Cortex of kidney (tissue), 1 donor: ENCODE data around the gene RNF111.

ENCODE experiments used
- DNase-seq: peaks from one replicate; lab custom pipeline; 2025; lab: John Stamatoyannopoulos, UW

RNF111 gene

DNA sequence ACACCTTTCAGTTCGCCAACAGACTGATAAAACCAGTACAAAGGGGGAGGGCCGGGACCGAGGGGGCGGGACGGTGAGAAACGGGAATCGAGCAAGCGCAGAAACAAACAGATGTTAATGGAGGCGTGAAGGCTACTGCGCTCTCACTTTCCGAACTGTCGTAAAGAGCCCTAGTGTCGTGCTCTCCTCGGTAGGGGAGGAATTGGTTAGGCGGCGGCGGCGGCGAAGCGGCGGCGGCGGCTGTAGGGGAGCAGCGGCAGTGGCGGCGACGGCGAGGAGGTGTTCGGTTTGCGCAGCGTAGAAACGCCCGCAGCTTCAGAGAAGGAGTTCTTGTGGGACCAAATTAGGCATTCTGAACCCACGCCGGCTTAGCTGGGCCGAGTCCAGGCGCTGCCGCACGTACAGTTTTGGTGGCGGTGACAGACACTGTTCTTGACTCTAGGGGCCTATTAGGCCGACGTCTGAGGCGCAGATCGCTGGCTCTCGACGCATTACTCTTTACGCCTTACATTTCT is at the start of gene RNF111:
TSS of gene RNF111 (plus strand) at position 173 of the 515 bp plus-strand sequence. CDS start 43,160 bp downstream, outside the sequence.
- DNase-seq: no peak

DNA sequence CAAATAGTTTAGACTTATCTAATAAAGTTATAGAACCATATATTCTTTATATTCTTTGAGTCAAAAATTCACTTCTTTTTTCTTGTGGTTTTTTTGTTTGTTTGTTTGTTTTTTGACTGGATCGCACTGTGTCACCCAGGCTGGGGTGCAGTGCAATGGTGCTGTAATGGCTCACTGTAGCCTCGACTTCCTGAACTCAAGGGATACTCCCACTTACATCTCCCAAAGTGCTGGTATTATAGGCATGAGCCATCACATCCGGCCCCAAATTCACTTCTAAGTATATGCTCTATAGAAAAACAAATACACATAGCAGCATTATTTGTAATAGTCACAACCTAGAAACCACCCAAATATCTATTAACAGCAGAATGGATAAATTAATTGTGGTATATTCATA is 40.3 kb upstream of the RNF111 start:
- DNase-seq: no peak

DNA sequence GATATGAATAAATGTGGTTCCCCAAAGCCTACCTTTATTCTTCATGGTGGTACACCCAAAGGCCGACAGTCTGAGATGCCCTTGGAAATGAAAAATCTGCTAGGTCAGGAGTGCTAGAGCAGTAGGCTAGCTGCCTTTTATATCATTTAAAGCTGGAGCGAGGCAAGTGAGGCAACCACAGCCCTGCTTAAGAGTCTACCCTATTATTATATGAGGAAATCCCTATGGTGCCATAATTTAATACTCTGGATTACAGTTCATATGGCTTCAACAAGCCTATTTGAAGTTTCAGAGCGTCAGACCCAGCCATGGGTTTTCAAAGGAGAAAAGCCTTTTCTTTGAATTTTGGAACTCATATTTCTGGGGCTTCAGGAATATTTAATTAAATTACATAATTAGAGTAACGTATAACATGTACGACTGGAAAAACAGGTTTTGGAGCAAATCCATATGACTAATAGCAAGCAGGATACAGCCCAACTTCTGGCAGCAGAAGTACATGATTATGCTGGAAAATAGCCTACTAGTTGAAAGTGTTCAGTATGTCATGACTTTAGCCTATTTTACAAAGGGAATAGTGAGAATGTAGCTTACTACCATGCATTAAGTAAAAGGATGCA is 36.0 kb upstream of the RNF111 start:
- no peak for DNase-seq

DNA sequence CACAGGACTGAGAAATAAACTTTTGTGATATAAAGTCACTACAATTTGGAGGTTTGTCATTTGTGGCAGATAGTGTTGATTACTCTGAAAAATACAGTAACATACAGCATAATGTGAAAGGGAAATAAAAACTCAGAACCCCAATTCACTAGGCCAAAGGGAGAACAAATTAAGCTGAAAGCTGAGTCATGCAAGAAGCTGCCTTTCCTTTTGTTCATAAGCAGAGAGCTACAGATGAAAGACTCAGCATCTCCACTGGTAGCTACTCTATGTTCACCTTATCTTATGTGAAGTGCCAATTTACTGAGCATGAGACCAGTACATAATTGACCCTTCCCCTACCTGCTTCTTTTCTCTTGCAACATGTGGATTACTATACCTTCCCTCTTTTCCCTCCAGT is 34.7 kb upstream of the RNF111 start:
- DNase-seq: no peak

DNA sequence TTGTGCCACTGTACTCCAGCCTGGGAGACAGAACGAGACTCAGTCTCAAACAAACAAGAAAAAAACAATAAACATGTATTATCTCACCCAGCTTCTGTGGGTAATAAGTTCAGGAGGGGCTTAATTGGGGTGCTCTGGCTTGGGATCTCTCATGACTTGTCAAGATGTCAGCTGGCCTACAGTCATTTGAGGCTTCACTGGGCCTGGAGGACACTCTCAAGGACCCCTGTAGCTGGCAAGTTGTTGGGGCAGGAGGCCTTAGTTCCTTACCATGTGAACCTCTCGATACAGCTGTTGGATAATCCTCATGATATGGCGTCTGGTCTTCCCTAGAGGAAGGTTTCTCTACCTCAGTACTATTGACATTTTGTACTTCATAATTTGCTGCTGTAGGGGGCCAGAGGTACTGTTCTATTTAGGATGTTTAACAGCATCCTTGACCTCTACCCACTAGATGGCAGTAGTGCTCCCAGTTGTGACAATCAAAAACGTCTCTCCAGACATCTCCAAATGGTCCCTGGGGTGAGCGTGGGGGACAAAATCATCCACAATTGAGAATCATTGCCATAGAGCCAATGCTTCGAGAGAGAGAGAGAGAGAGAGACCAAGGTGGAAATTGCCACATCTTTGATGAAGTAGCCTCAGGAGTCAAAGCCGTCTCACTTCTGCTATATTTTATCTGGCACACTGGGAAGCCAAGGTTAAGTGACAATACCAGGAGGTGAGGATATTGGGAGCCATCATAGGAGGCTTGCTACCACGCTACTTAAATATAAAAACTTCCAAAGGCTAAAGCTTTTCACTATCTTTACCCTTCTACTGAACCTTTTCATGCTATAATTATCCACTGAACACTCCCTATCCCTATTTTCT is 30.1 kb upstream of the RNF111 start:
- DNase-seq: no peak

DNA sequence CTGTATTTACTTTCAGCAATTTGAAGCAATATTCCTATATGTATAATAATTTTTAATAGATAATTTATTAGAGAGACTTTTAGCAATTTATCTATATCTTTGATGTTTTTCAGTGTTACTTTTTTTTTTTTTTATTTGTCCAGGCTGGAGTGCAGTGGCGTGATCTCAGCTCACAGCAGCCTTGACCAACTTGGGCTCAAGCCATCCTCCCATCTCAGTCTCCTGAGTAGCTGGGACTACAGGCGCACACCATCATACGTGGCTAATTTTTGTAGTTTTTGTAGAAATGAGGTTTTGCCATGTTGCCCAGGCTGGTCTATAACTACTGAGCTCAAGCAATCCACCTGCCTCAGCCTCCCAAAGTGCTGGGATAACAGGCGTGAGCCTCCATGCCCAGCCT is 28.7 kb upstream of the RNF111 start:
- no peak for DNase-seq

DNA sequence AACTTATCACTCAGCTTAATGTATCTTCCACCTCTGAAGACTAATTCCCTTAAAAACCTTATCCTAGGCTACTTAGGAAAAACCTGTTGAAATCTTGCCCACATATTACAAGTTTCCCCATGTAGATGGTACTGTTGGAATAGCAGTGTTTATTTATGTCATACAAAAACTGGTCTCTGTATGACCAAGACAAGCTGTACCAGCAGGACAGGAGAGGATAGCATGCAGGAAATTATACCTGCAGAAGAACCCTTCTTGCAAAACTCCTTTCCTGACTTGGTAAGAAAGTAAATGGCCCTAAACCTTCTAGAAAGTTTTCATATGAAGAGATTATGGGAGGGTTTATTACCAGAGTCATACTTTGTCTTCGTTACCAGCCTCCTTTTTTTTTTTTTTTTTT is 25.3 kb upstream of the RNF111 start:
- no peak for DNase-seq

DNA sequence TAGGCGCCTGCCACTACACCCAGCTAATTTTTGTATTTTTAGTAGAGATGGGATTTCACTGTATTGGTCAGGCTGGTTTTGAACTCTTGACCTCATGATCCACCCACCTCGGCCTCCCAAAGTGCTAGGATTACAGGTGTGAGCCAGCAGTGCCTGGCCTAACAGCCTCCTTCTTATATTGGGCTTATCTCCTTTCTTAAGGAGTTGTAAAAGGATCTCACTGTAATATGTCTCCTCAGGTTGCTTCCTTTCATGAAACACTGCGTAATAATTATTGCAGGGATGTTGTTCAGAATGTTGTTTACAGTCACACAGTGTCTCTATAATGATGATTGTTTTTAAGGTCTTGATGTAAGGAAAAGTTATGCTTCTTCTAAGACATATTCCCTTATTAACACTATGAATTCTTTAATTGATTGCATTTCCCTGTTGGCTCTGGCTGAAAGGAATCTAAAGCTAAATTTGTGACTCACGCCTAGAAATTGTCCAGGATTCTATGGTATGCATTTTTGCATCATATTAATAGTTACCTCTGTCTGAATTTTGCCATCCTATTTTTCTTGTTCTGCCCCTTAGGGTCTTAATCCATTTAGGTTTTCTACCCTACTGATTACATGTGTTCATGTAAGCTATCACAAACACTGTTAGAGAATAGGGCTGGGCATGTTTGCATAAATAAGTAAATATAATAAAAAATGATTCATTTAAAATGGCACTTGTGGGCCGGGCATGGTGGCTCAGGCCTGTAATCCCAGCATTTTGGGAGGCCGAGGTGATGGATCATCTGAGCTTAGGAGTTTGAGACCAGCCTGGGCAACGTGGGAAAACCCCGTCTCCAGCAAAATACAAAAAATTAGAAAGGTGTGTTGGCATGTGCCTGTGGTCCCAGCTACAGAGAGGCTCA is 24.5 kb upstream of the RNF111 start:
- no peak for DNase-seq

DNA sequence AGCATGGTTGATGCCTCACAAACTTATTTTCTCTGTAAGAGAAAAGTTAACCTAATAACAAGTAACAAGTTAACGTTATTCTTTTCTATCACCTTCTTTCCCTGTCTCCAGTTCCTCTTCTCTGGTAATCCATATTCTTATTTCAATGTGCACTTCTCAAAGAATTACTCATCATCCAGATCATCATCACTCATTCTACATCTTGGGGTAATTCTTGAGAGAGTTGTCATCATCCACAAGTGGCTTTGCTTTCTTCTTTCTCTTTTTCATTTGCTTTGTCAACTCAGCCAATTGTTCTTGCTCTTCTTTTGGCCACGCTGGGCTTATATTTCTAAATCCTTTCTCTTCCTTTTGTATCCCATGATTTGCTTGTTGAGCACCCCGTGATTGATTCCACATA is 20.8 kb upstream of the RNF111 start:
- no peak for DNase-seq

DNA sequence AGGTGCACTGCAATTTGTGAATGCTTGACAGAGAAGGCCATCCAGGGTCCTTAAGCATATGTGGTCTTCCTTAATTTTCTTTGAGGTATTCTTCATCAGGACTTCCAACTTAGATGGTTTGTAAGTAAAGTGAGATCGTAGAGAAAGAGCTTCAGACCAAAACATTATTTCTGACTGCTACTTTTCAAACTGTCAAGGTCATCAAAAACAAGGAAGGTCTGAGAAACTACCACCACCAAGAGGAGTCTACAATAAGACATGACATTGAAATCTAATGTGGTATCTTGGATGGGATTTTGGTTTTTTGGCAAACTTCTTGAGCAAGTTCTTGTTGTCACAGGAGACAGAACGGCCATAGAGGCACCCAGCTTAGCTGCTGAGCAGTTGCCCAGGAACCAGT is 20.0 kb upstream of the RNF111 start:
- no peak for DNase-seq

DNA sequence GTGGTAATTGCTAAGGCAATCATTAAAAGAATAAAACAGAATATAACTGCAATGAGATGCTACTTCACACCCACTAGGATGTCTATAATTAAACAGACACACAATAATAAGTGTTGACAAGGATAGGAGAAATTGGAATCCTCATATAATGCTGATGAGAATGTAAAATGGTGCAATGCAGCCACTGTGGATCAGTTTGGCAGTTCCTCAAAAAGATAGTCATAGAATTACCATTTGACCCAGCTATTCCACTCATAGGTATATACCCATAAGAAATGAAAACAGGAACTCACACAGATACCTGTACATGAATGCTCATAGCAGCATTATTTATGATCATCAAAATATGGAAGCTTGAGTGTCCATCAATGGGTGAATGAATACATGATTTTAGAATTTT is 9.6 kb upstream of the RNF111 start:
- DNase-seq: no peak

DNA sequence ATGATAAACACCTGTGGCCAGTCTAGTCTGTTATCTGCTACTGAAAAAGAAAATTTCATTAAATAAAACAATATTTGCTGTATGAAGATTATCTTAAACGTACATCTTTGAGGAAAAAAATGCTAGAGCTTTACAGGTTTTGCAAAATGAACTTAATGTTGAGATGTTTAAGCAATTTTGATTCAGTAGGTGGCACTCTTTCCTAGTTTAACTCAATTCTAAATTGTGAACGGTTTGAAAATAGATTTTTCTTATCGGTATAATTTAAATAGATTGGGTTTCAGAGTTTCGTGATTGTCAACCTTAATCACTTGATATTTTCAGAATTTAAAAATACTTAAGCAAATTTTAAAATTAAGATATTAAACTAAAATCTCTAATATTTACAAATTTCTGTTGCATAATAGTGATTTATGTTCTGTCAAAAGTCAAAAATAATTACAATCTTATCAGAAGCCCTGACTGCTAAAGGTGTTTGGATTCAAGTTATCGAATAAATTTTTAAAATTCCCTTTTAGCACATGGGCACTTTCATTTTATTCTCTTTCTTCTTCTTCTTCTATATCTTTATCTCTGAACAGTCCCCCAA is 7.0 kb upstream of the RNF111 start:
- DNase-seq: no peak

DNA sequence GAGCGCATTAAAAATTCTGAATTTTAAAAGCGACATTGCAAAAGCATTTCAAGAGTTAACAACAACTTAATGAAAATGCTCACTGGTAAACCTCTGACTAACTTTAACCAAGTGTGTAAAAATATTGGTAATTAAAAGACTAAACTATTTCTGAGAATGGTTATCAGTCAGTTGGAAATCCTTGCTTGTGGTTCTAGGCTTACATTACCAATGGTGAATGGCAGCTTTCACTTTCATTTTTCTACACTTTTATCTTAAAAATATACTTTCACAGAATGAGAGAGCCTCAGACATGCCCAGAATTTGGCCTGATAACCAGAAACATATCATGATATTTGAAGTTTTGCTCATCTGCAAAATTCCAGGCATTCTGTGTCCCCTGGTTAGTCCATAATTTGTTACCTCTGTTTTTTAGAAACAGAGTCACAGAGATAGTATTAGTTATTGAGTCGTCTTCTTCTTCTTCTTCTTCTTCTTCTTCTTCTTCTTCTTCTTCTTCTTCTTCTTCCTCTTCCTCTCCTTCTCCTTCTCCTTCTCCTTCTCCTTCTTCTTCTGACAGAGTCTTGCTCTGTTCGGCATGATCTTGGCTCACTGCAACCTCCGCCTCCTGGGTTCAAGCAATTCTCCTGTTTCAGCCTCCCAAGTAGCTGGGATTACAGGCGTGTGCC is 5.5 kb upstream of the RNF111 start:
- no peak for DNase-seq

DNA sequence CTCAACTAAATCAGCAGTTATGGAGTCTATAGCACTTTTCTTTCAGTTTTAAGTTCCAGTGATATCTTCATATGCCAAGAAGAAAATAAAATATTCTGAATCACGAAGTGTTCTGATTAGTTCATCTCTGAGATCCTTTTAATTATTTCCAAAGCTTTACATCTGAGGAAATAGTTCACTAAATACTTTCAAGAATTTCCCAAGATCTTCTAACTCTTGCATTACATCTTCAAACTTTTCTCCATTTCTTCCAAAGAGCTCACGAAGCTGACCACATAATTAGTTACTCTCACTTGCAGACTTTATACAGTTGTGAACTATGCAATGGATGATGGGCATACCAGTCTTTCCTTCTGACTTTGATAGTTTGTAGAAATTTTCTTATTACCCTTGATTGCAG is 4.2 kb upstream of the RNF111 start:
- DNase-seq: no peak

DNA sequence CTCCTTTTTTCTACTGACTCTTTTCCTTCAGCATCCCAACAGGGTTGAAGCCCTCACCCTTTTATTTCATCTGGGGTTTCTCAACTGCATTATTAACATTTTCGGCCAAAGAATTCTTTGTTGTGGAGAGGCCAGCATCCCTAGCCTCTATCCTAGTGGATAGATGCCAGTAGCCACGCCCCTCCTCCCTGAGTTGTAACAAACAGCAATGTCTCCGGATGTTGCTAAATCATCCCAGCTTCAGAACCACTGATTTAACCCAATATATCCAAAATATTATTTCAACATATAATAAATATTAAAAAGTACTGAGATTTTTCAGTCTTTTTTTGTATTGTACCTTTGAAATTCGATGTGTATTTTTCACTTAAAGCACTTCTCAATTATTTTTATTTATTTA is 2.0 kb upstream of the RNF111 start:
- no peak for DNase-seq

DNA sequence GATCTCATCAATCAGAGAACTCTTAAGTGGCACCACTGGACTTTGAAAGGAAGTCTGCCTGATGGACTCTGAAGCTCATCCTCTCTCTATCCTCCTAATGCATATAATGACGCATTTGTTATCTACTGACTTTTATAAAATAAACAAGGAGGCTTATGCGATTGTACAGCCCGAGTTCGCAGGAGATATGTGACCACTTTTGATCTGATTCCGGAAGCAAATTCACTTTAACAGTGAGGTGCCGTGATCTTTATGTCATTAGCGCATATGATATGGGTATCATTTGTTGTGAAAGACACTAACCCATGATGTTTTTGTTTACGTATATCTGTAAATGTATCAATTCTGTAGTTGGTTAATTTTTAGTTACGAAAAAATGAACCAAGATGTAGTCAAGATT is 427 bp upstream of the RNF111 start:
- no peak for DNase-seq

DNA sequence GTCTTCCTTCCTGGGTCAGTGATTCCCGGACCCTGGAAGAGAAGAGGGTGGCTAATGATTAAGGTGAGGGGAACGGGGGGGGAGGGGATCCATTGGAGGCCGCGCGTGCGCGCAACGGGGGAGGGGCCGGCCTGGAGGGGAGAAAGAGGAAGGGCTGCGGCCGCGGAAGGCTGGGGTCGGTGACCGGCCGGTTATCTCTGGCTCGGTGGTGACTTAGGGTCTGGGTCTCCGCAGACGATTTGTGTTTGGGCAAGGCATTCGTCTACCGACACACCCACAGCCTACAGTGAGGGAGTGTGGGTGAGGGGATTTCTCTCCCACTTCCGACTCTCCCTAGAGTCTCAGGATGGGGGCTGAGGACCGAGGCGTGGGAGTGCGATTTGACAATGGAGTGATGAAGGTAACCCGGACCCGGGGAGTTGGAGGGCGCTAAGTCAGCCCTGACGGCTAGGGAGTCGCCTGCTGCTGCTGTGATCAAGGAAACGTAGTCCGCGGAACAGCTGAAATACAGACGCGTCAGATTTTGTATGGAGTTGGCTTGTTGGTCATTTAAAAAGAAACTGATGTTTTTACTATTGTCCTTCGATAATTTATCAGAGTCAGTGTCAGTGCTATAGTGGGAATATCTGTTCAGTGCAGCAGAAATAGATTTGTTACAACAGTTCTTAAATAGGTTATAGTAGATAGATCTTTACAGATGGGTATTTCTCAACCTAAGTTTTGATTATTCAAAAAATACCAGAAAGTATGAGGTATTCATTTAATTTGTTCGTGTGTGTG is 733 bp downstream of the RNF111 start:
- no peak for DNase-seq

DNA sequence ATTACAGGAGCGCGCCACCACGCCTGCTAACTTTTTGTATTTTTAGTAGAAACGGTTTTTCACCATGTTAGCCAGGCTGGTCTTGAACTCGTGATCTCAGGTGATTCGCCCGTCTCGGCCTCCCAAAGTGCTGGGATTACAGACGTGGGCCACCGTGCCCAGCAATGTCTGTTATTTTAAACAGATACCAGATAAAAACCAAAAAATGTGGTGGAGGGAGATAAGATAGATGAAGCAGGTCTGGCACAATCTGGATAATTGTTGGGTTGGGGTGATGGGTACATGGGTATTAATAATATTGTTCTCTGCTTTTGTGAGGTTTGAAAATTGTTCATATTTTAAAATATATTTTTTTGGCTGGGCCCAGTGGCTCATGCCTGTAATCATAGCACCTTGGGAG is 4.7 kb downstream of the RNF111 start:
- no peak for DNase-seq

DNA sequence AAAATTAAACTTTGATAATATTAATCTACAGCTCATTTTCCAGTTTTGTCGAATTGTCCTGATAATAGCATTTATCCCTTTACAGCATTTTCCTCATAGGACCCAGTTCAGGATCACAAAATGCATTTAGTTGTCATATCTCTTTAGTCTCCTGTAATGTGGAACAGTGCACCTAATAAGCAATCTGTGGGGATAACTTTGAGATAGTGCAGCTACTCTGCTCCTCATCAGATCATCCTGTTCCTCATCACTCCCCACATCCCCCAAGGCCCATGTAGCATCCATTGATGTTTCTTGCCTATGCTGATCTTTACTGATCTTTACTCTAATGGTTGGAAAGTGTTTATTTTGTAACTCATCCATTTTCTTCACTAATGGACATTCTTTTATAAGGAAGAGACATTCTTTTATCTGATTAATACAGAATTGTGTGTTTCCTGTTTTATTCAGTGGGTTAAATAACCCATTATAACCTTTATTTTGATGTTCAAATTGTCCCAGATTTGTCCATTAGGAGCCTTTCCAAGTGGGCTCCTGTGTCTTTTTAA is 7.5 kb downstream of the RNF111 start:
- no peak for DNase-seq

DNA sequence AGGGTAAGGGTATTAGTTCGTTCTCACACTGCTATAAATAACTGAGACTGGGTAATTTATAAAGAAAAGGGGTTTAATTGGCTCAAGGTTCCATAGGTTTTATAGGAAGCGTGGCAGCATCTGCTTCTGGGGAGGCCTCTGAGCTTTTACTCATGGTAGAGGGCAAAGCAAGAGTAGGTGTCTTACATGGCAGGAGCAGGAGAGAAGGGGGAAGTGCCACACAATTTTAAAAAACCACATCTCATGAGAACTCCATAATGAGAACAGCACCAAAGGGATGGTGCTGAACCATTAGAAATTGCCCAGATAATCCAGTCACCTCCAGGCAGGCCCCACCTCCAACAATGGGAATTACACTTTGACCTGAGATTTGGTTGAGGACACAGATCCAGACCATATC is 12.2 kb downstream of the RNF111 start:
- no peak for DNase-seq
